DMS153 (cell line): ENCODE data around the gene EIF4G3.
"Not testable (repeated sequence)": the region's sequence is repeated elsewhere in the genome, so short reads cannot be mapped to it uniquely, and the experiment has no call there.

Experiments used
- DNase-seq: peaks from one replicate; lab custom pipeline; 2025; lab: John Stamatoyannopoulos, UW

Gene EIF4G3

GRCh38 chr1:21024918-21025317, 151.8 kb downstream of the EIF4G3 start:
- no peak for DNase-seq

DNA sequence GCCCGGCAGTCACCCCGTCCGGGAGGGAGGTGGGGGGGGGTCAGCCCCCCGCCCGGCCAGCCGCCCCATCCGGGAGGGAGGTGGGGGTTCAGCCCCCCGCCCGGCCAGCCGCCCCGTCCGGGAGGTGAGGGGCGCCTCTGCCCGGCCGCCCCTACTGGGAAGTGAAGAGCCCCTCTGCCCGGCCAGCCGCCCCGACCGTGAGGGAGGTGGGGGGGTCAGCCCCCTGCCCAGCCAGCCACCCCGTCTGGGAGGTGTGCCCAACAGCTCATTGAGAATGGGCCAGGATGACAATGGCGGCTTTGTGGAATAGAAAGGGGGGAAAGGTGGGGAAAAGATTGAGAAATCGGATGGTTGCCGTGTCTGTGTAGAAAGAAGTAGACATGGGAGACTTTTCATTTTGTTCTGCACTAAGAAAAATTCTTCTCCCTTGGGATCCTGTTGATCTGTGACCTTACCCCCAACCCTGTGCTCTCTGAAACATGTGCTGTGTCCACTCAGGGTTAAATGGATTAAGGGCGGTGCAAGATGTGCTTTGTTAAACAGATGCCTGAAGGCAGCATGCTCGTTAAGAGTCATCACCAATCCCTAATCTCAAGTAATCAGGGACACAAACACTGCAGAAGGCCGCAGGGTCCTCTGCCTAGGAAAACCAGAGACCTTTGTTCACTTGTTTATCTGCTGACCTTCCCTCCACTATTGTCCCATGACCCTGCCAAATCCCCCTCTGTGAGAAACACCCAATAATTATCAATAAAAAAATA, 152.4 kb downstream of the EIF4G3 start:
- DNase-seq: not testable (repeated sequence)

- DNase-seq: peak; percentile 100
Observed at GRCh38 chr1:21022279-21023040, 154.2 kb downstream of the EIF4G3 start.

- DNase-seq: no peak
Observed at GRCh38 chr1:21021311-21021710, 155.4 kb downstream of the EIF4G3 start.

GRCh38 chr1:21020151-21020550, 156.5 kb downstream of the EIF4G3 start:
- DNase-seq: no peak

GRCh38 chr1:21018673-21019072, 158.0 kb downstream of the EIF4G3 start:
- no peak for DNase-seq

DNA sequence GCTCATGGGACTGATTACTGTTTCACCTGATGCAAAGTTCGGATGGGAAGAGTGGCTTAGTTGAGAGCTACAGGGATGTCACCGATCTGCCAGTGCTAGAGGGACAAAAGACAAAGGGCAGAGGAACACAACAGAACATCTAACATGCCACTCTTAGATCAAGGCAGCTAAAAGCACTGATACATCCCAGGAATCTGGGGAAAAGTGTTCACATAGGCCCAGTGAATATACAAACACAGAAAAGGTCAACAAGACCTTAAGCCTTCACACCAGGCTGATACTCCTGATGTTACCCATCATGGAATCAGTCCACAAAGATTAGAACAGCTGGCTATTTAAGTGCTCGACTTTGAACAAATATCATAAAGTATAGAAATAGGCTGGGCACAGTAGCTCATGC, 163.2 kb downstream of the EIF4G3 start:
- DNase-seq: no peak

DNA sequence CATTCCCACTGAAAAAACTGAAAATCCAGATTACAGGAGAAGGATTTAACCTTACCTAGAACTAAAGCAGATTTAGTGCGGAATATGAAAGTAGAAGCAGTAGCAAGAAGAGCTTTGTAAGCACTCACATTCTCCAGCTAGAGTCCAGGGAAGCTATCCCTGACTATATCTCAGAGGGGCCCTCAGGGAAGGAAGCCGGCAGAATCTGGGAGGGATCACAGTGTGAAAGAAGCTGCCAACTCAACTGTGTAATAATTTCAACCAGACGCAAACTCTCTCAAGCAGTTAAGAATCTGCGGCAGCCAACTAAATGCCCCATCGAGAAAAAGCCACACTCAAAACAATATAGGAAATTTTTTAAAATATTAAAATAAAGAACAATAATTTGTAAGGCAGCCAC, 163.8 kb downstream of the EIF4G3 start:
- DNase-seq: no peak

DNA sequence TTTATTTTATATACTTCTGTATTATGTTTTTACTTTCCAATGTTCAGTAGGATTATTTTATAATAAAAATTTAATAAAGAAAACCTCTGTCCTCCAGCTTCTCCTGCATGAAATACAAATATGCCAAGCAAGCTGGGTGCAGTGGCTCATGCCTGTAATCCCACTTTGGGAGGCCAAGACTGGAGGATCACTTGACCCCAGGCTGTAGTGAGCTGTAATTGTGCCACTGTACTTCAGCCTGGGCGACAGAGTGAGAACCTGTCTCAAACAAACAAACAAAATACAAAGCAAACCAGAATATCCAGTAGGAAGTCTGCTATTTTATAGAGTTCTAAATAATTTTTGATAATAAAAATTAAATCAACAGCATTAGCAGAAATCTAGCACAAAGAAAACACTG, 168.8 kb downstream of the EIF4G3 start:
- no peak for DNase-seq

DNA sequence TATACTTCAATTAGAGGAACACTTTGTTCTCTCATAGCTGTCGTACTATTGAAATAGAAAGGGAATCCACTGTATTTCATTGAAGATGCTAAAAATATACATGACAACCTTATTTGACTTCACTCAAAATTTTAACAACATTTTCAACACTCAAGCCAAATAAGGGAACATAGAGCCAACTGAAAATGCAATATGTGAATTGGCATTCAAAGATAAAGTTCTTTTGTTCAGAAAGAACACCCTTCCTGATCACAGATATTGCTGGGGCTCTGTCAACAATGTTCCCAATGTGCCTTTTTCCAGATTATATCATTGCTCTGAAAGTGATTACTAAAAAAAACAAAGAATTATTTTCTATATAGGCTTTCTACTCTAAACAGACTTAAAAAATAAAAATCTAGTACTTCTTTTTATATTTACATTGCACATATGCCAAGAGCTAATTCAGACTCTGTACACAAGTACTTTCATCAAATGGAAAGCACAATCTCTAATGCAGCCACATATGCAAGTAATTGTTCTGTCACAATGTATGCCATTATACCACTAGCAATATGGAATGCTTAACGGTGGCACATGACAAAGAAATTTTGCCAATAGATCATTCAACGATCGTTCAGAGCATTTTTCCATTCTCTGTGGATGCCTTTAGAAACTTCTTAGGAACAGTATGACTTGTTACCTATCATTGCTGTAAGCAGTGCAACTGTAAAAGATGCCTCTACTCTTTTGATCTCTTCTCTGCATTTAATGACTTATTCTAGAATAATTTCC, 171.0 kb downstream of the EIF4G3 start:
- no peak for DNase-seq

- no peak for DNase-seq
Observed at GRCh38 chr1:21003281-21004045, 173.2 kb downstream of the EIF4G3 start.

GRCh38 chr1:21001042-21001441, 175.7 kb downstream of the EIF4G3 start:
- no peak for DNase-seq

DNA sequence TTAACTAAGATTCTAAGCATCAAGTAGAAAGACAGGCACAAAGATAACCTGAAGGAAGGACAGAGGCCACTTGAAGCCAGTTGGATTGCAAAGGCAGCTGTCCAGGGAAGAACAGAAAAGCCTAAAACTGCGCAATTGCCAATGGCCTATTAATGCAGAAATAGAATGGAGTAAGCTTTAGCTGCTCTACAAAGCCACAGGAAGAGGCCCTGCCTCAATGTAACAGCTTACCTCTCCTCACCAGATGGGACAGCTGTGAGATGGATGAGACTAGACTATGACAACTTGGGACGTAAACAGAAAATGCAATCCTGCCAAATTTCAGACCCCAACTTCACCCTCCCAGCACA, 176.5 kb downstream of the EIF4G3 start:
- no peak for DNase-seq

DNA sequence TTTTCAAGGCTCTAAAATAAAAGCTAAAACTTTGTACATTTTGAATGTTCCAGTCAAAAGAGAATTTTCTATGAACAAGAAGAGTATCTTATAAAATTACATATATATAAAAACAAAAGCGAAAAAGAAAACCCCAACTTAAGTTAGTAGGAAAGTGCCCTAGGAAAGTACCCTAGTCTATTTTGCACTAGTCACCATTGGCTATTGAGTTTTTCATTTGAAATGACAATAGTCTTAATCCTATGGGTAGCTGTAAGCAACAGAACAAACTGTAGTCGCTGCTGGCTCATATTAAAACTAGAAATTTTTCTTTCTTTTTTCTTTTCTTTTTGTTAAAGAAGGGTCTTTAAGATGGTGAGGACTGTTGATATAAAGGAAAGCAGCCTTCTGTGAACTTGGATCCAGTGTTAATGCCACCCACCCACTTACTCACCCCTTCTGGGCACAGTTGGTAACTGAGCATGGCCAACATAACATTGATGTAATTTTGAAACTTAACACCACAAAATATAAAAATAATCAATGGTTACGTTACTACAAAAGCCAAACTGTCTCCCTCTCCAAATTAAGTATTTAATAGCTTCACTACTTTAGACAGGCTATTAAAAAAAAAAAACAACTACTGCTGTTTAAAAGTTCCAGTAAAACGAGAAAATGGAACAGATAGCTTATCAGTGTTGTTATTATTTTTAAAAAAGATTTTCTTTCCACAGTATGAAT, 177.0 kb downstream of the EIF4G3 start:
- no peak for DNase-seq

GRCh38 chr1:20998826-20999225, 177.9 kb downstream of the EIF4G3 start:
- no peak for DNase-seq

DNA sequence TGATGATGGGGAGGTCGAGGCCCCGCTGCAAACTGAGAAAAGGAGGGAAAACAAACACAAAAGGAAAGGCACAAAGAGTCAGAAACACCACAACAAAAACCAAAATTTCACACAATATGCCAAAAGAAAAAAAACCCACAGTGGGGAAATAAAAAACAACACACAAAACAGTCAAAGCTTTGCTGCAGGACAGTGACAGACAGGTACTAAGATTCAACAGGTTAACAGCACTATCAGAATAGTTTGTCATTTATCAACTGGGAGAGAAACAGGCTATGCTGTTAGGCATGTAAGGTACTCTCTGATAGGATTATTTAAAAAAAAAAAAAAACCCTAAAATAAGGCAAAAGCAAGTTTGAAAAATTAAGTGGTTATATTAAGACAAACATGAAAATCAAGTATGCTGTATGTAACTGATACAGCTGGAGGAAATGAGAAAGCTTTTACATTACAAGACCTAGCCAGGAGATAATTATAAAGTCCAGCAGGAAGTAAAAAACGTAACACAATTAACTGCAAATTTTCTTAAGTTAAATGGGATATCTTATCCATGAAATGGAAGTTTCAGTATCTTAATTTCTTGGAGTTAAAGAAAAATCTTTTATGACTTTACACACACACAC, 179.0 kb downstream of the EIF4G3 start:
- no peak for DNase-seq

GRCh38 chr1:20996554-20996953, 180.1 kb downstream of the EIF4G3 start:
- DNase-seq: peak; percentile 92

- no peak for DNase-seq
Observed at GRCh38 chr1:20993716-20994575, 182.8 kb downstream of the EIF4G3 start.

DNA sequence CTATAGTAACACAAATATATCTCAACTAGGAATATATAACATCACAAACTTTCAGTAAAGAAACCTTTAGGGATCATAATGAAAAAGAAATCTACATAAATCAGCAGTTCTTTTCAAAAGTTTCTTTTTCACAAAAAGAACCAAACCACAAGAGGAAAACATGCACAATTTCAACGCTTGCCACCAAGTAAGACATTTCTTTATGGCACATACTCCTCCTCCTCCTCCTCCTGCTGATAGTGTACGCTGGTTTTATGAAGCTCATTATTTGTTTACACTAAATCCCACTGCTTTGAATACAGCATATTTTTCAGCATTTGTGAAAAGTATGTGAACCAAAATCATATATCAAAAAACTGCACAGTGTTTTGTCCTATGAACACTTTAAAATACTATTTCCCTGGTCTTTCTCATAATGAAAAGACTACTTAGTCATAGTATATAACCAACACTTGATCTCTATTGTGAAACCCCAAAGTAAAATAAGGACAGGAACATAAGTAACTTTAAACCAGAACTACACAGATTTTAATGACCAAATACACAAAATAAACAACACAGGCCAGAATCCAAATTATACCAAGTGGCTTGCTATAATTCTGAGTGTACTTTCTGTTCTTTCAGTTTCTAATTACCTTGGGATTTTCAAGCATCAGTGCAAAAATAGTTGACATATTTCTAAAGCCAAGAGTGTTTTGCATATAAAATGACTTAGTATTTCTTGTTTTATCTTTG, 184.2 kb downstream of the EIF4G3 start:
- DNase-seq: no peak
